Measurements from ENCODE around the gene PCBD2. TPM values are rescaled to one million over a fixed set of nuclear protein-coding genes. Genes with fewer than 3 reads are reported as not detected.

PCBD2 gene
- total RNA-seq, 1 experiment from 2014 or later = 10.9 TPM

- no peaks in the 10 kb centered on the region for H4K20me1 ChIP-seq (ENCODE audit: insufficient read depth)
- H2AFZ ChIP-seq (ENCODE audit: low read depth, low read length, poor library complexity, severe bottlenecking) = no peak overlapping the region
- ChIA-PET POLR2A (no interaction called here), CTCF (no interaction called here), RAD21 (ENCODE audit: low non-redundant PET in 1 of 2, low total read pairs in 2 of 2, uncharacterized antibody in 2 of 2, unreplicated experiment in 2 of 2) (no interaction called here)
- no peaks in the 10 kb centered on the region for H3K9me3 ChIP-seq (ENCODE audit: control insufficient read depth in 1 of 2, insufficient read depth in 1 of 2, low read depth in 1 of 2, low read length in 2 of 2)
- no peak overlapping the region for H3K4me2 ChIP-seq (ENCODE audit: low read length)
- no peak overlapping the region for H3K9ac ChIP-seq (ENCODE audit: low read length)
- no peaks in the 10 kb centered on the region for H3K27me3 ChIP-seq (ENCODE audit: insufficient read depth, low read length)
- no peak overlapping the region for H3K27ac ChIP-seq (ENCODE audit: low read depth, low read length)
- no peaks in the 10 kb centered on the region for H3K9me2 ChIP-seq (ENCODE audit: insufficient read depth)
- DNase-seq (ENCODE audit: low read depth, low spot score) = no peak
- H3K4me3 ChIP-seq (replicated peaks in 1 of 2; ENCODE audit: low read depth in 1 of 2, low read length in 2 of 2) = no peak overlapping the region
- ATAC-seq = no peak
- no peaks in the 10 kb centered on the region for H3K79me2 ChIP-seq (ENCODE audit: insufficient read depth, low read length)
- 0 out of 4 replicates have a peak, but pooled peaks cover 0 to 4% of the 10 kb centered on the region in 2 experiments for H3K36me3 ChIP-seq (ENCODE audit: control insufficient read depth in 1 of 2, insufficient read depth in 2 of 2, low read length in 2 of 2)
- intact Hi-C loops (cut with micrococcal nuclease) = no loop called here
- TF ChIP-seq ATF3 (IDR thresholded peaks at IDR 0.05) (no peak), EGR1 (IDR thresholded peaks at IDR 0.05; ENCODE audit: low read depth) (no peak), SRF (IDR thresholded peaks at IDR 0.05; ENCODE audit: low read depth) (no peak), MAX (IDR thresholded peaks at IDR 0.05) (no peak), RAD21 (IDR thresholded peaks at IDR 0.05; ENCODE audit: low read depth) (no peak), SIN3A (IDR thresholded peaks at IDR 0.05; ENCODE audit: low read depth) (no peak), POLR2AphosphoS5 (IDR thresholded peaks at IDR 0.05; ENCODE audit: low read depth, low read length) (no peak), ZNF274 (IDR thresholded peaks at IDR 0.05; ENCODE audit: low read depth, low read length) (no peak), CTCF (IDR thresholded peaks at IDR 0.05 in 2 of 3, conservative IDR thresholded peaks at IDR 0.05 in 1 of 3; ENCODE audit: borderline replicate concordance in 1 of 3, insufficient read depth in 1 of 3, low read depth in 2 of 3, low read length in 2 of 3) (no peak), CBX3 (IDR thresholded peaks at IDR 0.05; ENCODE audit: low read depth) (no peak), ZBTB33 (IDR thresholded peaks at IDR 0.05; ENCODE audit: extremely low read depth, insufficient replicate concordance, low read length) (no peak), ELF1 (IDR thresholded peaks at IDR 0.05; ENCODE audit: borderline replicate concordance, low read depth) (no peak), CEBPB (IDR thresholded peaks at IDR 0.05; ENCODE audit: low read depth) (no peak)
- H3K4me1 ChIP-seq (ENCODE audit: control insufficient read depth in 1 of 2, insufficient read depth in 2 of 2, low read length in 2 of 2) = no peaks in the 10 kb centered on the region
- BruUV-seq (replicated peaks) = no TSS peak
These were observed 29.3 kb downstream of the PCBD2 start for GRCh38 chr5:134934202-134934601.

Measured in HCT116 (cell line).